Measurements from ENCODE around the gene CHST11. TPM values are rescaled to one million over a fixed set of nuclear protein-coding genes. Genes with fewer than 3 reads are reported as not detected.
A peak's percentile ranks its signal among the peaks of the same experiment; 100 is the strongest.

Gene CHST11
- total RNA-seq, 1 experiment from 2014 or later = 6.7 TPM

DNA sequence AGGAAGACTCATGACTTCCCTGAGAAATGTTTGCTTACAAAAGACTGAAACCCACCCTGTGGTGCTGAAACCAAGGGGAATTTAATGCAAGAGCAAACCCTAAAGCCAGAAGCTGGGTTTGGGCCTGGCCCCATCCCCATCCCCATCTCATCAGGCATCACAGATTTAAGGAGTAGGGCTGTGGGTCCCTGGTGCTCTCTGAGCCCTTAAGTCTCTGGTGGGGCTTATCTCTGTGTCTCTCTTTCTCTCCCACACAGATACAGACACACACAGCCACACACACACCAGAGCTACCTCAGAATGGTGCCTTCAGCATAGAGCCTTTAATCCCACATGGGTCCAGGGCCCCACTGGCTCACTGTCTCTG lies 264.3 kb downstream of the CHST11 start:
- no peak overlapping the region for H3K9ac ChIP-seq (ENCODE audit: extremely low read depth, insufficient read length, low read length)
- no peak overlapping the region for H3K4me2 ChIP-seq (ENCODE audit: insufficient read depth, insufficient read length, low read length)
- no peak overlapping the region for H3K56ac ChIP-seq (ENCODE audit: insufficient read length, low read depth, low read length)
- H2BK120ac ChIP-seq (ENCODE audit: low read depth, low read length, poor library complexity, severe bottlenecking) = no peak overlapping the region
- H3K9me3 ChIP-seq (ENCODE audit: control insufficient read depth, low read depth, low read length) = no peaks in the 10 kb centered on the region
- Mint-ChIP-seq H3K36me3 (ENCODE audit: insufficient read depth in 1 of 3, low read depth in 3 of 3) (no peaks in the 10 kb centered on the region), H3K4me1 (peaks cover 29 to 48% of the 10 kb centered on the region in 2 experiments), H3K27ac (peak overlapping the region in 2 of 3 experiments; percentile 50 to 90; a peak in 4 of 7 replicates), H3K27me3 (ENCODE audit: low read depth) (no peaks in the 10 kb centered on the region), H3K9me3 (no peaks in the 10 kb centered on the region), H3K4me3 (no peak overlapping the region)
- H3K4ac ChIP-seq (ENCODE audit: low read depth, low read length) = no peak overlapping the region
- no peaks in the 10 kb centered on the region for H3K79me1 ChIP-seq (ENCODE audit: insufficient read depth, low read depth, low read length, poor library complexity, severe bottlenecking)
- H3K14ac ChIP-seq (ENCODE audit: insufficient read depth, low read length) = no peak overlapping the region
- no peak overlapping the region for H3K27ac ChIP-seq (ENCODE audit: insufficient read length, low read depth, low read length)
- H4K5ac ChIP-seq (ENCODE audit: insufficient read length, low read depth, low read length) = no peak overlapping the region
- H2BK12ac ChIP-seq (ENCODE audit: insufficient read length, low read depth, low read length) = no peak overlapping the region
- DNase-seq = no peak
- no peak overlapping the region for H4K8ac ChIP-seq (replicated peaks; ENCODE audit: insufficient read length, low read depth, low read length)
- no peak overlapping the region for H3K23ac ChIP-seq (ENCODE audit: insufficient read length, low read depth, low read length)
- H2BK5ac ChIP-seq (ENCODE audit: insufficient read length, low read length) = no peak overlapping the region
- H2BK20ac ChIP-seq (ENCODE audit: low read depth, low read length, poor library complexity, severe bottlenecking) = no peak overlapping the region
- no peak overlapping the region for H2AFZ ChIP-seq (ENCODE audit: low read length)
- no peak overlapping the region for H3K18ac ChIP-seq (ENCODE audit: insufficient read length, low read depth, low read length)
- H3K23me2 ChIP-seq (ENCODE audit: insufficient read length, low read depth, low read length, poor library complexity, severe bottlenecking) = no peaks in the 10 kb centered on the region
- H4K91ac ChIP-seq (ENCODE audit: insufficient read length, low read depth, low read length) = peak overlapping the region; percentile 12
- H3K27me3 ChIP-seq (ENCODE audit: insufficient read depth, low read length) = no peaks in the 10 kb centered on the region
- H3K79me2 ChIP-seq (ENCODE audit: insufficient read depth, low read length) = no peaks in the 10 kb centered on the region
- no peak overlapping the region for H2AK5ac ChIP-seq (ENCODE audit: insufficient read length, low read length)
- no peak overlapping the region for H3T11ph ChIP-seq (ENCODE audit: low read length)
- TF ChIP-seq, protein P1, sequence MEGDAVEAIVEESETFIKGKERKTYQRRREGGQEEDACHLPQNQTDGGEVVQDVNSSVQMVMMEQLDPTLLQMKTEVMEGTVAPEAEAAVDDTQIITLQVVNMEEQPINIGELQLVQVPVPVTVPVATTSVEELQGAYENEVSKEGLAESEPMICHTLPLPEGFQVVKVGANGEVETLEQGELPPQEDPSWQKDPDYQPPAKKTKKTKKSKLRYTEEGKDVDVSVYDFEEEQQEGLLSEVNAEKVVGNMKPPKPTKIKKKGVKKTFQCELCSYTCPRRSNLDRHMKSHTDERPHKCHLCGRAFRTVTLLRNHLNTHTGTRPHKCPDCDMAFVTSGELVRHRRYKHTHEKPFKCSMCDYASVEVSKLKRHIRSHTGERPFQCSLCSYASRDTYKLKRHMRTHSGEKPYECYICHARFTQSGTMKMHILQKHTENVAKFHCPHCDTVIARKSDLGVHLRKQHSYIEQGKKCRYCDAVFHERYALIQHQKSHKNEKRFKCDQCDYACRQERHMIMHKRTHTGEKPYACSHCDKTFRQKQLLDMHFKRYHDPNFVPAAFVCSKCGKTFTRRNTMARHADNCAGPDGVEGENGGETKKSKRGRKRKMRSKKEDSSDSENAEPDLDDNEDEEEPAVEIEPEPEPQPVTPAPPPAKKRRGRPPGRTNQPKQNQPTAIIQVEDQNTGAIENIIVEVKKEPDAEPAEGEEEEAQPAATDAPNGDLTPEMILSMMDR (conservative IDR thresholded peaks at IDR 0.05) = no peak
- no peaks in the 10 kb centered on the region for H4K20me1 ChIP-seq (ENCODE audit: control insufficient read depth, insufficient read depth, insufficient read length)
- H3K4me1 ChIP-seq (ENCODE audit: insufficient read depth, low read length) = peaks cover 8% of the 10 kb centered on the region; the same call in 1 of the 2 replicates
- no peak overlapping the region for H2BK15ac ChIP-seq (ENCODE audit: low read depth, low read length)
